ENCODE data around the gene CDK6.

GRCh38 chr7:92693519-92693918 lies 142.9 kb downstream of the CDK6 start:
- TF ChIP-seq CTCF (IDR thresholded peaks at IDR 0.05; ENCODE audit: borderline replicate concordance, extremely low read depth, low read length, poor library complexity, severe bottlenecking): no peak
- no peak for TF ChIP-seq EZH2 (IDR thresholded peaks at IDR 0.05; ENCODE audit: borderline replicate concordance, low read depth, low read length, severe bottlenecking)
